GM10248 (cell line): ENCODE results near the gene STK40.

Experiments
- CTCF ChIA-PET: fragments of 300-600 bp; sonication (Branson Sonifier 250); formaldehyde crosslinking; extraction: SDS; loops from one replicate; lab custom pipeline; 2021; ENCODE audit warnings: antibody characterized with exemption; lab: Yijun Ruan, JAX
- POLR2A ChIA-PET: fragments of 350-650 bp; sonication (Branson Sonifier 250); formaldehyde crosslinking; extraction: SDS; loops from one replicate; lab custom pipeline; 2020; ENCODE audit warnings: antibody characterized with exemption; lab: Yijun Ruan, JAX
- DNase-seq: peaks from one replicate; pipeline ENCODE4 v3.0.0; 2012; ENCODE audit errors: extremely low spot score
- CTCF ChIP-seq: IDR thresholded peaks from 2 replicates; pipeline ENCODE4 v1.5.1; 2012; ENCODE audit warnings: mild to moderate bottlenecking, low read depth; ENCODE audit errors: extremely low read depth, missing control alignments, control extremely low read depth

STK40 gene

GRCh38 chr1:36349839-36350238, 35.9 kb downstream of the STK40 start:
- DNase-seq, result no peak
- CTCF ChIA-PET, result interaction anchor here (0.9 to 7.5 kb wide), 4 partner anchors 10 to 69 kb away, joined by 3 to 63 read pairs (median 8); no protein-coding TSS in a partner anchor
- POLR2A ChIA-PET, result no interaction called here
- TF ChIP-seq CTCF, result no peak

- peak; percentile 84 for DNase-seq
- TF ChIP-seq CTCF, result no peak
- CTCF ChIA-PET, result interaction anchor here (1.9 to 7.5 kb wide), 2 partner anchors 11 to 20 kb away, joined by 12 to 63 read pairs; no protein-coding TSS in a partner anchor
- POLR2A ChIA-PET, result no interaction called here
These were observed 36.5 kb downstream of the STK40 start for GRCh38 chr1:36349241-36349671.

- POLR2A ChIA-PET, result no interaction called here
- CTCF ChIA-PET, result interaction anchor here (1.1 to 1.4 kb wide), 2 partner anchors 21 to 72 kb away, joined by 3 to 4 read pairs; no protein-coding TSS in a partner anchor
- no peak for TF ChIP-seq CTCF
- no peak for DNase-seq
These were observed 38.9 kb downstream of the STK40 start for GRCh38 chr1:36346741-36347370.

GRCh38 chr1:36345353-36345752, 40.4 kb downstream of the STK40 start:
- ChIA-PET POLR2A (no interaction called here), CTCF (interaction anchor here (2.2 to 5.8 kb wide), 3 partner anchors 23 to 79 kb away, joined by 8 to 73 read pairs (median 62); no protein-coding TSS in a partner anchor)
- DNase-seq, result no peak
- no peak for TF ChIP-seq CTCF

- no peak for DNase-seq
- ChIA-PET POLR2A (no interaction called here), CTCF (interaction anchor here (0.6 to 5.8 kb wide), 5 partner anchors 24 to 120 kb away, joined by 3 to 73 read pairs (median 8); partner anchors contain the start of gene MRPS15)
- no peak for TF ChIP-seq CTCF
These were observed 41.4 kb downstream of the STK40 start for GRCh38 chr1:36344395-36344680.

GRCh38 chr1:36343651-36344394, 41.9 kb downstream of the STK40 start:
- no peak for TF ChIP-seq CTCF
- DNase-seq, result no peak
- ChIA-PET CTCF (interaction anchor here (0.7 to 5.8 kb wide), 18 partner anchors 10 to 208 kb away, joined by 3 to 73 read pairs (median 9); partner anchors contain the start of genes LSM10, OSCP1 and SH3D21), POLR2A (no interaction called here)
